HG03378 (cell line): ENCODE results near the gene MFN2.

Experiments
- ATAC-seq: cut with Tn5 transposase; IDR thresholded peaks from one replicate; pipeline ENCODE4 v1.9.1; 2021; ENCODE audit warnings: mild to moderate bottlenecking, moderate library complexity; ENCODE audit not compliant: unreplicated experiment

The MFN2 gene

DNA sequence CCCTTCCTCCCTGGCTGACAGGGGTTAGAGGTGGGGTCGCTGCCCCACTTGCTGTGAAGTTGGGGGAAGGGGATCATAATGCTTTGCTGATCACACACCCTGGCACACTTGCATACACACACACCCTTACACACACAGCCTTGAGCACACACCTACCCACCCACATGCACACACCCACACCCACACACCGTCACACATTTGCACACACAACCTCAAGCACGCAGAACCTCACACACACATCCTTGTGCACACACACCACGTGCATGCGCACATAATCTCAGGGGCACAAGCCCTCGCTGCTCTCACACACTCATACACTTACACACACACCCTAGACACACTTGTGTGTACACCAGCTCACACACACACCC, 66.5 kb downstream of the MFN2 start:
- no peak for ATAC-seq

DNA sequence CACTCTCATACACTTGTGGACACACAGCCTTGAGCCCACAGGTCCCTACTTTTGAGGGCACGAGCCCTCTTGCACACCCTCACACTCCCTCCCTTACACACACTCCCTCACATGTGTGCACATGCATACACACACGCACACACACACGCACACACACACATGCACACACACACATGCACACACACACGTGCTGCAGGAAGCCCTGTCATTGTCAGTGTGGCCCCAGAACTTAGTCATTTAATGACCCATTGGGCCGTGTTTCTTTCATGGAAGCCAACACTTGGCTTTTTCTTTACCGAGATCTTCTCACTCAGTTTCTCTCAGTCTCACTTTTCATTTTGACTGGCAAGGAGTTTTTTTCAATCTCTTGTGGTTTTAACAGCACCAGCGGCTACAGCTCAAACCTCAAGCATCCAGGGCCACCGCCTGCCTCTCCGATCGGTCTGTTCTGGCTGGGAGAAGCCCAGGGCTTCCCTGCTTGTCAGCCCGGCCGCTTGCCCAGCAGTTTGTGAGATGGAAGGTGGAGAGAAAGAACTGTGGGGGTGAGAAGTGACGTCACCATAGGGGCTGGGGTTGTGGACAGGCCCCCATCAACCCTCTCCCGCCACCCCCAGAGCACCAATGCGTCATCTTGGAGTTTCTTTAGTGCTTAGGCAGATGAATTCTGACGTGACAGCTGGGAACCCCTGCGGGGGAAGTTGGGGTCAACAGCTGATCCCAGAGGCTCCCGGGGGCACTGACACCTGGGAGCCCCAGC, 67.1 kb downstream of the MFN2 start:
- ATAC-seq, result peak; percentile 48

DNA sequence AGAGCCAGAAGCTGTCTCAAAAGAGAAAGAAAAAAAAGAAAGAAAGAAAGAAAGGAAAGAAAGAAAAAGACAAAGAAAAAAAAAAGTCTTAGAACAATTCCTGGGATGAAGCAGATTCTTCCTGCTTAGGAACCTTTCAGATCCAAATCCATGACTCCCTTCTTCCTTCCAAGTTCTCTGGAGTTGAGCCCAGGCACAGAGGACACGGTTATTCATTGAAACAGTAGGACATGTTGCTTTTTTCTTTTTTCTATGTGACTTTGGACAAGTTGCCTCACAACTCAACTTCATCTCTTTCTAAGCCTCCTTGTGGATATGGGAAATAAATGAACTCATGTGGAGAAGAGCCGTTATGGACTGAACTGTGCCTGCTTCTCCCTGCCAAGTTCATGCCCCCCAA, 68.1 kb downstream of the MFN2 start:
- no peak for ATAC-seq

DNA sequence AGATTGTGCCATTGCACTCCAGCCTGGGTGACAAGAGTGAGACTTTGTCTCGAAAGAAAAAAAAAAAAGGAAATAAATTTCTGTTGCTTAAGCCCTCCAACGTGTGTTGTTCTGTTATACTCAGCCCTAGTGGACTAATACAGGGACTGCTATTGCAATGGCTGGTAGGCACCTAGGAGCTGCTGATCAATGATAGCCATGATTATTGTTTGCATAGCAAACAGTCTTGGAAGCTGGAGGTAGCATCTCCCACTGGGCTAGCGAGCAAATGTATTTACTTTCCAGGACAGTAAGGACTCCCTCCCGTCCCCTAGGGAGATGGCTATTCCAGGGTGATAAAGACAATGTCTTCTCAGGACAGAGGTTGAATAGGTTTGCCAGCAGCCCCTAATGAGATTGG, 69.4 kb downstream of the MFN2 start:
- no peak for ATAC-seq

DNA sequence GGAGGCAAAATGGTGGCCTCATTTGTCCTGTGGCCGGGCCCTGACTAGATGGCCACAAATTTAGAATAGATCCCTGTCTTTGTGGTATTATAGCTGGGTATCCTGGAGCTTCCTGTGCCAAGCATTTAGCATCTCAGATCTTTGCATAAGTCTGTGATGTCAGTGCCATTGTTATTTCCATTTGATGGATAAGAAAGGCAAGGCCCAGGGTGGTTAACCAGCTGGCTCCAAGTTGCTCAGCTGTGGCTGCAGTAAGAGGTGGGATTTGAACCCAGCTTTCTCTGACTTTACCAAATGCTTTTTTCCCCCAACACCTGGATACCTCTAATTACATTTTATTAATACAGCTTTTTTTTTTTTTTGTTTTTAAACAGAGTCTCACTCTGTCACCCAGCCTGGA, 71.1 kb downstream of the MFN2 start:
- no peak for ATAC-seq

DNA sequence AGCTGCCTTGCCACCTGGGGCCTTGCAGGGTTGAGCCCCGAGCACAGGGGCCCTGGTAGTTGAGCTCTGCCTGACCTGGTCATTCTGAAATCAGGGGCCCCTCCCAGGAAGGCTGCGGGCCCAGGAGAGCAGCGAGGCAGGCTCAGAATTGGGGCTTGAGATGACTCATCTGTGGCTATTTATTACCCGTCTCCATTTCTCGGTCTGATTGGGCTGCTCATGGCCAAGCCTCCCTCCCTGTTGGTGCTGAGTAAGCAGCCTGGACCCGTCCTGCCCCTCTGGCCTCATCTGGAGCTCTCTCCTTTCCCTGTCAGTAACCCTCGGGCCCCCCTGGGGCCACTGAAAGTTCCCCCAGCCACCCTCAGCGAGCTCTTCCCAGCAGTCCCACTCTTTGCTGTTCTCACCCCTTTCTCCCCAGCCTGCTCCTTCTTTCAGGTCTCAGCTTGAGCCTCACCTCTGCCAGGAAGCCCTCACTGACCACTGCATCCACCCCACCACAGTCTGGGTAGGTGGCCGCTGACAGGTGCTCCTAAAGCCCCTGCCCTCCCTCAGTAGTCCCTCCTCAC, 71.8 kb downstream of the MFN2 start:
- peak; percentile 68 for ATAC-seq

DNA sequence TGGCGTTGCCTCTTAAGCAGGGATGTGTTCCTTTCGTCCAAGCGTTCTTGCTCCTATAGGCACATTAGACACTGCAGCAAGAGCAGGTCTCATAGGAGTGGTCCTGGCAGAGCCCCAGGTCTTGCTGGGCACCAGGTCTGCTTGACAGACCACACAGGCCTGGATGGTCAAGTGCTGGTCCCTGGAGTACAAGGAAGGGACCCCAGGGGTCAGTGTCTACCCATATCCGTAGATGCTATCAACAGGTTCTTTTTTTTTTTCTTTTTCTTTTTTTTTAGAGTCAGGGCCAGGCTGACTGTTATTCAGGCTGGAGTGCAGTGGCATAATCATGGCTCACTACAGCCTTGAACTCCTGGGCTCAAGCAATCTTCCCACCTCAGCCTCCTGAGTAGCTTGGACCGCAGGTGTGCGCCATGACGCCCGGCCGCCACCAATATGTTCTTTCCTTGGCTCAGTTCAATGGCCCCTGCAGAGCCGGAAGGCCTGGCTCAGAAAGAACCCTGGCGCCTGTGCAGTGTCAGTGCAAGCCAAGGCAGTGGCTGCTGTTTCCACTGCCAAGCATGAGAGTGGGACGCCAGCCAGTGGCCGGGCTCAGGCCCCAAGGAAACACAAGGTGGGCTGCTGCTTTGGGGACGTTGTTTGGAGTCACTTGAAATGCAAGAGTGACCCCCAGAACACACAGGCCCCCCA, 72.9 kb downstream of the MFN2 start:
- no peak for ATAC-seq

DNA sequence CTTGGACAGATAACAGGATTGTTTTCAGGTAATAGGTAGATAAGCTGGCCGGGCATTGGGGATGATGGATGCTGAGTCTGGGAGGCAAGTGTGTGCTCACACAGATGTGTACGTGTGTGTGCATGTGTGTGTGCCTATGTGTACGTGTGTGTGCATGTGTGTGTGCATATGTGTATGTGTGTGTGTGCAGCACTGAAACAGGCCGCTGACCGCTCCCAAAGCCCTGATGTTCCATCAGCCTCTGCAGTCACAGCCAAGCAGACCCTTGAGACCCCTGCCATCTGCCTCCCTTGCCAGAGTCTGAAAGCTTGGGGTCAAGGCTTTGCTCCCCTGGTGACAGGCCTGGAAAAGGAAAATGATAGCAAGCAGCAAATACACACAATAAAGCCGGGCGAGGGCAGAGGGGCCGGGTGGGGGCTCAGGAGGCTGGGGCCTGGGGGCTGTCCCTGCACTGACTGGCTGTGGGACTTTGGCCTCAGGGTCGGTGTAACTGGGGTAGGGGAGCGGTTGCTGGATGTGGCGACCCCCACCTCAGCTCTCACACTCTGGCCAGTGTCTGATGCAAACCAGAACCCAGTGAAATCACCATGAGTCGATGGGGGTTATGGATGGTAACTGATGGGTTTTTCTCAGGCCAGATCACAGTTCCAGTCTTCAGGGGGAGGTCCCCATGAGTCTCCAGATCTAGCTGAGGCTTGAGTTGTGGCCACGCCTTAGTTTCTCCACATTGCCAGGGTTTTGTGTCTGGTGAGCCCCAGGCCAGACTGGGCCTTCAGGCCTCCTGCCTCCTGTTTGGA, 73.7 kb downstream of the MFN2 start:
- ATAC-seq, result no peak

DNA sequence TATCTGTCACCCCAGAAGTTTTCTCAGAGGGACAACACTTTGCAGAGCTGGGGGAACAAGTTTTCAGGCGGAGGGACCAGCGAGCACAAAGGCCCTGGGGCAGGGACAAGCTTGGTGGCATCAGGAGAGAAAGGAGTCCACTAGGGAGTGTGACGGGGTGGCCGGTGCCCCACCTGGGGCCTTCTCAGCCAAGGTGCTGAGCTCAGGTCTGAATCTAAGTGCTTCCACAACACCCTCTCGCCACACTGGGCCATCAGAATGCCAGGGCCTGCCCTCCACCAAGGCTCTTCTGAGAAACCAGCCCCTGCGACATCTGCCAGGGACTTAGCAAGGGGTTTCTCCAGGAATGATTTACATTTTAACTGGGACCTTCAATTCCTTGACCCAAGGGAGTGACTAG, 75.0 kb downstream of the MFN2 start:
- no peak for ATAC-seq

DNA sequence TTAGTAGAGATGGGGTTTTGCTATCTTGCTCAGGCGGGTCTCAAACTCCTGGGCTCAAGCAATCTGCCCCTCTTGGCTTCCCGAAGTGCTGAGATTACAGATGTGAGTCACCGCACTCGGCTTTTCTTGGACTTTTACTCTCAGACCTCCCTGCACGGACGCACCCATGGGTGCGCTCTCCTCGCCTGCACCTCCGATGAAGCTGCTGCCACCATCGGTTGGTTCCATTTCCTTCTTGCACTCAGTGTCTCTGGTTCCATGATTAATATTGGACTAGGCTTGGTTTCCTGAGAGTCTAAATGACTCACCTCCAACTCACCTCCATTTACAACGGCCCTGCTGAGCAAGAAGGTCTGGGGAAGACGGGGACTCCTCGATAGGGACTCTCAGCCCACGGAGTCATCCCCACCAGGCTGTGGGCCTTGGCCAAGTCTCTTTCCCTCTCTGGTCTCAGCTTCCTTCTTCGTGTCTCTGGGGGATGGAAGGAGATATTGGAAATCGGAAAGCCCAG, 76.1 kb downstream of the MFN2 start:
- ATAC-seq, result no peak

DNA sequence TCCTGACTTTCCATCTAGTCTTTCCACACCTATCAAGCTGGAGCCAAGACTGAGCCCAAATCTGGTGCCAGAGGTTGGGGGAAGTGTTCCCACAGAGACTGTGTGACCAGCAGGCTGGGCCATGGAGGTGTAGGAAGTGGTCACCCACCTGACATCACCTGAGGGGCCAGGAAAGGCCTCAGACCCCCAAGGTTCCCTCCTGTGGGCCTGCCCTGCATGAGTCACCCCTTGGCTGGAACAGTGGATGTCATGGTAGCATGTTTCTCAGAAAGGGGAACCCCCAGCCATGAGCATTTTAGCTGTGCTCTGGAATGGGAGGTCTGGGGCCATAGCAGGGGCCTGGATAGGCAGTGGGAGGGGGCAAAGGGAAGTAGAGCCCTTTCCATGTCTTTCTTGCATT, 77.1 kb downstream of the MFN2 start:
- no peak for ATAC-seq

DNA sequence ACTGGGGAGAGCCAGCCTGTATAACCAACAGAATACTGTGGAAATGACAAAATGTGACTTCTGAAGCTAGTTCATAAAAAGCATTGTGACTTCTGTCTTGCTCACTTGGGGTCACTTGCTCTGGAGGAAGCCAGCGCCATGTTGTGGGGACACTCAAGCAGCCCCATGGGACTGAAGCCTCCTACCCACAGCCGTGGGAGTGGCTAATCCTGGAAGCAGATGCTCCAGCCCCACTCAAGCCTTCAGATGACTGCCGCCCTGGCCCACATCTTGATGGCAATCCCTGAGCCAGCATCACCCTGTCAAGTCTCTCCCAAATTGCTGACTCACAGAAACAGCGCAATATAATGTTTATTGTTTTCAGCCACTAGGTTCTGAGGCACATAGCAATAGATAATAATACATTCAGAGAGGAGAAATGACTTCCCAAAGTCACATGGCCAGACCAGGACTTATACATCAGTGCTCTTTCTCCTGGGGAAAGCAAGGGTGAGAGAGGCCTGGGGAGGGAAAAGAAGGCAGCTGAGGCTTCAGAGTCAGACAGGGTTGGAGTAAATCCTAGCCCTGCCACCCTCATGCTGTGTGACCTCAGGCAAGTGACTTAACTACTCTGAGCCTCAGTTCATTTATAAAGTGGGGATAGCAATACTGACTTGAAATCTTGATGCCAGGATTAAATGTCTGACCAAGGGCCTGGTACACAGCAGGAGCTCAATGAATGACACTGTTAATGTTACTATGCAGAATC, 77.9 kb downstream of the MFN2 start:
- ATAC-seq, result no peak

DNA sequence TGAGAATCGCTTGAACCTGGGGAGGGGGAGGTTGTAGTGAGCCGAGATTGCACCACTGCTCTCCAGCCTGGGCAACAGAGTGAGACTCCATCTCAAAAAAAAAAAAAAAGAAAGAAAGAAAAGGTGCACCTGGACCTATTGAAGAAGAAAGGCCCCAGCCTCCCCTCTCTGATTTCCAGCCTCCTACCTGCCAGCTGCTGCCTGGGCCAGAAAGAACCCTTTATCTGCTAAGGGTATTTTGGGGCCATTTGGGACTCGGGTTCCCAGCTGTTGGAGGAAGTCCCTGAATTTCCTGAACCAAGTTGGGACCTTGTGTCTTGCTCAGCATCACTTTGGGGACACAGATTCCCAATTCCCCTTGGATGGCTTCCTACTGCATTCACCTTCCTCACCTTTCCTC, 79.0 kb downstream of the MFN2 start:
- ATAC-seq, result no peak

DNA sequence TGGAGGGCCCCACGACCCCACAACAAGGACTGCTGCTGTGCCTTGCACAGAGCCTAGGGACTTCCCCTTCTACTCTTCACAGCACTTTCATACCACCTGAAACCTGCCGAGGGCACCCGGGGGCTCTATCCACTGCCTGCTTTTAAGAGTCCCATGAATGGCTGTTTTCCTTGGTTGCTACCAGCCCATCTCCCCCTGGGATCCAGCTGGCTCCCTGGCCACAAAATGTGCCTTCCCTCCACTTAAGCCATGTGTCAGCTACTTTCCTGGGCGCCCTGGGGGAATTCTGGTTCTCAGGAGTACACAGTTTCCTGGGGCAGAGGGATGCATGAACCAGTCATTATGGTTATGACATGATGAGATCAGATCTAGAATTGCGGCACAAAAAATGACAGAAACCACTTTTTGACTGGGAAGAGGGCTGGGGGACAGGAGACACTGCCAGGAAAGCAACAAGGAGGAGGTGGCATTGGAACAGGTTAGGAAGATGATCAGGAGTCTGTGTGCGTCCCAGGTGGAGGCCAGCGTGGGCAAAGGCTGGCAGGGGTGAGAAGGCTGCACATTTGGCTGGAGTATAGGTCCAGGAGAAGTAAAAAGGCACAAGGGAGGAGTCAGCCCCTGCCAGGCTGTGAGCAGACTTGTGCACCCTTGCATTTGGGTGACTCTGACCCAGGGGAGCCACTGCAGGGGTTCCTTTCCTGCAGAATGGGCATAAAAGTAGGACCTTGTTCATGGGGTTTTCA, 79.6 kb downstream of the MFN2 start:
- no peak for ATAC-seq

DNA sequence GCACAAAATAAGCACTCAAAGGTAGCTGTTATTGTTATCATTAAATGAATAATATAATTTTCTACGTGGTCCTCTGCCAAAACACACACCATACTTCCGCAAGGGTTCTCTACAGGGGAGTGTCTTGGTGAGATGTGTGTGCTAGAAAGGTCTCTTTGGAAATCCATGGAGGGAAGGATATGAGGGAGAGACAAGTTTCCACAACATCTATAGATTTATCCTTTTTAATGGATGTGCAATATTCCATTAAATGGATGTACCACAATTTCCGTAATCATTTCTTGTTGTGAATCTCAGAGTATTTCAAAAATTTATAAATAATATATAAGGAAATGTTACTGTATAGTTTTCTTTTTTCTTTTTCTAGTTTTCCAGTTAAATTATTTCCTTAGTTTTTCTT, 80.3 kb downstream of the MFN2 start:
- ATAC-seq, result no peak
